K562 (cell line): ENCODE data around the gene KCNK7. TPM values are rescaled to one million over a fixed set of nuclear protein-coding genes. Genes with fewer than 3 reads are reported as not detected.

Source experiments
- ATAC-seq: fragments of 200-7000 bp; cut with Tn5 transposase; 3 replicates; pipeline ENCODE4 v1.9.1; 2020; ENCODE audit warnings: moderate library complexity
- BruUV-seq: library from RNA; stranded (reverse); fragments of 400-500 nt; replicated peaks from 2 replicates; lab custom pipeline; 2021; lab: Mats Ljungman, UMichigan
- CTCF ChIA-PET: fragments of 300-600 bp; formaldehyde crosslinking; extraction: SDS; loops from one replicate; lab custom pipeline; 2021; ENCODE audit warnings: low intra/inter-chr PET ratio; lab: Yijun Ruan, JAX
- POLR2A ChIA-PET: fragments of 300-600, 350-650 bp; sonication (Branson Sonifier 250); formaldehyde crosslinking; extraction: SDS; loops from one replicate; lab custom pipeline; 2021; ENCODE audit warnings: antibody characterized with exemption, inconsistent platforms; lab: Yijun Ruan, JAX
- DNase-seq, 4 experiments: peaks; one replicate each; pipeline versions ENCODE4 v3.0.0 to v3.0.0-alpha.2; 2011 to 2018; ENCODE audit warnings: low spot score in 3 of 4, mixed read lengths in 3 of 4; ENCODE audit errors: extremely low read depth in 1 of 4
- FAIRE-seq: peaks from 2 replicates; lab custom pipeline; 2011; peaks lifted over from hg19 to GRCh38; lab: Jason Lieb, UNC
- H2AFZ ChIP-seq: 2 replicates; pipeline ENCODE4 v1.6.0; 2011; ENCODE audit warnings: low read depth, low read length, control low read depth, inconsistent platforms
- H3K27ac ChIP-seq: fragments of 200-600 bp; 3 replicates; pipeline ENCODE4 v1.8.0; 2011; ENCODE audit warnings: low read depth, mild to moderate bottlenecking, control low read depth, inconsistent platforms, low read length, moderate library complexity, mixed read lengths; ENCODE audit errors: extremely low read depth
- H3K27me3 ChIP-seq, 2 experiments: fragments of 300-600 bp in 1 of 2; 2 replicates in 1 of 2; 3 replicates in 1 of 2; pipeline versions ENCODE4 v1.6.0 to v1.8.0; 2011; ENCODE audit warnings: inconsistent platforms in 2 of 2, low read length in 2 of 2, mild to moderate bottlenecking in 1 of 2, mixed read lengths in 1 of 2, moderate library complexity in 1 of 2; ENCODE audit not compliant: control insufficient read depth in 2 of 2, insufficient read depth in 2 of 2
- H3K36me3 ChIP-seq: fragments of 300-600 bp; 3 replicates; pipeline ENCODE4 v1.8.0; 2011; ENCODE audit warnings: mild to moderate bottlenecking, low read length, inconsistent platforms; ENCODE audit not compliant: control insufficient read depth, insufficient read depth
- H3K4me1 ChIP-seq, 2 experiments: fragments of 200-600 bp in 1 of 2; replicated peaks in 1 of 2; 2 replicates in 1 of 2; 3 replicates in 1 of 2; pipeline versions ENCODE4 v1.5.1 to v1.8.0; 2011; ENCODE audit warnings: inconsistent platforms in 2 of 2, low read length in 2 of 2, mild to moderate bottlenecking in 1 of 2, mixed read lengths in 1 of 2, moderate library complexity in 1 of 2; ENCODE audit not compliant: control insufficient read depth in 2 of 2, insufficient read depth in 2 of 2
- H3K4me2 ChIP-seq: 2 replicates; pipeline ENCODE4 v1.6.1; 2011; ENCODE audit warnings: low read length, control low read depth, inconsistent platforms, mixed read lengths; ENCODE audit not compliant: insufficient read depth
- H3K4me3 ChIP-seq: fragments of 200-600 bp; sonication (generic), shearing (Covaris generic); 2 replicates; pipeline ENCODE4 v1.5.1; 2016; ENCODE audit warnings: control low read depth, inconsistent platforms
- H3K79me2 ChIP-seq: fragments of 200-600 bp; 3 replicates; pipeline ENCODE4 v1.8.0; 2011; ENCODE audit warnings: low read length, inconsistent platforms; ENCODE audit not compliant: control insufficient read depth, insufficient read depth
- H3K9ac ChIP-seq, 2 experiments: 2 replicates each; pipeline versions ENCODE4 v1.6.0 to v1.6.1; 2011; ENCODE audit warnings: low read depth in 2 of 2, low read length in 2 of 2, control low read depth in 1 of 2, inconsistent platforms in 1 of 2, mild to moderate bottlenecking in 1 of 2, mixed read lengths in 1 of 2; ENCODE audit not compliant: insufficient read depth in 1 of 2
- H3K9me1 ChIP-seq: one replicate; pipeline ENCODE4 v1.6.0; 2011; ENCODE audit warnings: inconsistent platforms, mild to moderate bottlenecking, low read length, moderate library complexity; ENCODE audit not compliant: control insufficient read depth, insufficient read depth
- H3K9me3 ChIP-seq: replicated peaks from 2 replicates; pipeline ENCODE4 v1.5.1; 2011; ENCODE audit warnings: low read depth, low read length, inconsistent platforms; ENCODE audit not compliant: control insufficient read depth, insufficient read depth
- H4K20me1 ChIP-seq: replicated peaks from 2 replicates; pipeline ENCODE4 v1.6.1; 2011; ENCODE audit warnings: low read length, inconsistent platforms, mixed read lengths; ENCODE audit not compliant: control insufficient read depth, insufficient read depth
- AFF1 ChIP-seq, 2 experiments: fragments of 450-650 bp; IDR thresholded peaks; 2 replicates each; pipeline ENCODE4 v1.6.1; 2018; ENCODE audit warnings: mild to moderate bottlenecking in 2 of 2, low read depth in 1 of 2; ENCODE audit not compliant: partially characterized antibody in 2 of 2
- CCNT2 ChIP-seq: IDR thresholded peaks from 2 replicates; pipeline ENCODE4 v1.6.1; 2011; ENCODE audit warnings: borderline replicate concordance, low read depth, mild to moderate bottlenecking, moderate library complexity, mixed read lengths, low read length; ENCODE audit not compliant: insufficient read length; ENCODE audit errors: extremely low read depth
- CHCHD3 ChIP-seq: fragments of 250-450 bp; sonication (Bioruptor Pico); IDR thresholded peaks from 2 replicates; pipeline ENCODE4 v2.1.2; 2022; ENCODE audit warnings: mild to moderate bottlenecking
- HEY1 ChIP-seq: fragments of 250-450 bp; sonication (Bioruptor Pico); IDR thresholded peaks from 2 replicates; pipeline ENCODE4 v1.5.0; 2020; ENCODE audit warnings: mild to moderate bottlenecking, moderate library complexity, borderline replicate concordance
- MAFK ChIP-seq: IDR thresholded peaks from 2 replicates; pipeline ENCODE4 v1.6.1; 2011; ENCODE audit warnings: low read length, improper control_type of control experiment
- MCM5 ChIP-seq: fragments of 450-650 bp; IDR thresholded peaks from 2 replicates; pipeline ENCODE4 v1.6.1; 2016; ENCODE audit warnings: low read depth
- MECOM ChIP-seq: fragments of 250-450 bp; sonication (Bioruptor Pico); IDR thresholded peaks from 2 replicates; pipeline ENCODE4 v1.8.0; 2022; ENCODE audit warnings: inconsistent platforms
- MYNN ChIP-seq, 2 experiments: sonication (generic); formaldehyde crosslinking in 1 of 2; IDR thresholded peaks; 2 replicates each; pipeline versions ENCODE4 v1.5.0 to v1.6.1; 2016 to 2020; ENCODE audit warnings: antibody characterized with exemption in 1 of 2, missing genetic modification reagents in 1 of 2
- NFXL1 ChIP-seq: fragments of 450-650 bp; formaldehyde crosslinking; IDR thresholded peaks from 2 replicates; pipeline ENCODE4 v1.4.0; 2021; ENCODE audit warnings: mild to moderate bottlenecking
- PRPF4 ChIP-seq: fragments of 200-400 bp; formaldehyde crosslinking; IDR thresholded peaks from one replicate; pipeline ENCODE4 v1.6.1; 2017; ENCODE audit warnings: low read length, low read depth, mild to moderate bottlenecking; ENCODE audit not compliant: insufficient read depth, poor library complexity, severe bottlenecking
- TAF15 ChIP-seq: fragments of 200-400 bp; formaldehyde crosslinking; IDR thresholded peaks from 2 replicates; pipeline ENCODE4 v1.6.1; 2017; ENCODE audit warnings: mild to moderate bottlenecking, low read depth, low read length, moderate library complexity
- ZC3H4 ChIP-seq: sonication (generic); formaldehyde crosslinking; IDR thresholded peaks from 2 replicates; pipeline ENCODE4 v1.9.0; 2021; ENCODE audit warnings: missing genetic modification reagents, borderline replicate concordance
- ZFP1 ChIP-seq: fragments of 450-650 bp; formaldehyde crosslinking; IDR thresholded peaks from 2 replicates; pipeline ENCODE4 v1.4.0; 2020; ENCODE audit warnings: mild to moderate bottlenecking, mixed read lengths
- ZNF224 ChIP-seq: sonication (generic); formaldehyde crosslinking; IDR thresholded peaks from 2 replicates; pipeline ENCODE4 v1.8.0; 2022; ENCODE audit warnings: mild to moderate bottlenecking, missing genetic modification reagents
- ZNF76 ChIP-seq: fragments of 250-450 bp; sonication (Bioruptor Pico); IDR thresholded peaks from 2 replicates; pipeline ENCODE4 v1.4.0; 2020; ENCODE audit warnings: mild to moderate bottlenecking, moderate library complexity, borderline replicate concordance
- WGBS: fragments of 100-300 bp; shearing (Covaris generic); methylation state at CpG from one replicate; pipeline ENCODE4 v1.1.6; 2016; ENCODE audit warnings: low coverage, mixed read lengths; ENCODE audit not compliant: insufficient coverage; ENCODE audit errors: missing lambda C conversion rate; 5-methylcytosine and 5-hydroxymethylcytosine counted together
- in situ Hi-C: fragments of 300-500 bp; cut with MboI; formaldehyde crosslinking; loops from 4 replicates; pipeline ENCODE4 v1.15.0; 2018; ENCODE audit warnings: inconsistent platforms, mixed read lengths
- intact Hi-C: fragments of 100-400 bp; cut with micrococcal nuclease; formaldehyde crosslinking; loops from 2 replicates; pipeline ENCODE4 v1.14.2; 2022
- polyA plus RNA-seq, 8 experiments: library from polyadenylated mRNA; depleted of rRNA in 4 of 8; stranded (reverse) in 5 of 8; unstranded in 3 of 8; fragments of >200 nt; fragmentation: Nextera tagmentation in 2 of 8; fragmentation: Illumina TruSeq in 1 of 8; extraction: Ambion mirVana in 2 of 8; extraction: Trizol in 1 of 8; gene quantifications; 2 replicates each; pipeline versions ENCODE4 v1.2.1 to v1.2.3, GENCODE V29; 2011 to 2014; ENCODE audit warnings: inconsistent platforms in 1 of 8, missing spikeins in 1 of 8
- total RNA-seq, 7 experiments: library from RNA; depleted of rRNA in 6 of 7; stranded (reverse); fragments of >200 nt in 6 of 7; fragmentation: Illumina TruSeq in 2 of 7; extraction: Trizol in 2 of 7; gene quantifications; 2 replicates each; pipeline versions ENCODE4 v1.2.1 to v1.2.3, GENCODE V29; 2011 to 2021; ENCODE audit warnings: low replicate concordance in 1 of 7
- TF ChIP-seq, protein P1 (sequence below): sonication (generic); formaldehyde crosslinking; IDR thresholded peaks from 2 replicates; pipeline ENCODE4 v1.8.1; 2023; ENCODE audit warnings: mild to moderate bottlenecking, missing genetic modification reagents
- TF ChIP-seq, protein P2 (sequence below): fragments of 450-650 bp; formaldehyde crosslinking; IDR thresholded peaks from 2 replicates; pipeline ENCODE4 v1.4.0; 2020; ENCODE audit warnings: mild to moderate bottlenecking

Gene KCNK7
- total and polyA plus RNA-seq, 9 of the 15 experiments (the other 6 are each of a cell fraction or from before 2014, with no cell fraction given), result 0.07 to 0.40 TPM; not detected in 7

DNA sequence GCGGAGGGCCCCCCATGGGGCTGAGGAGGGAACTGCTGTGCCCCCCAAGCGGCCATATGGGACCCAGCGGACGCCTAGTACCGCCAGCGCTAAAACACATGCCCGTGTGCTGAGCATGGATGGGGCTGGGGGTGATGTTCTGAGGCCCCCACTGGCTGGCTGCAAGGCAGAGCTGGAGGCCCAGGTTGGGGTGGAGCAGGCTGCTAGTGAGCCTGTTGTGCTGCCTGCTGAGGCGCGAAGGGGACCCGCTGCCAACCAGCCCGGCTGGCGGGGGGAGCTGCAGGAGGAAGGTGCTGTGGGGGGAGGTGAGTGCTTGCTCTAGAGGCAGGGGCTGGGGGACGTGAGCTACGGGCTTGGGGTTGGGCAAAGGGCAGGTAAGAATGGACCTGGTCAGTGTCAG is 23.2 kb upstream of the KCNK7 start:
- WGBS, result 92% methylated on average over 14 of the region's 14 CpGs
- no peak overlapping the region for H3K4me2 ChIP-seq
- in situ Hi-C loops, result no loop called here

More for the DNA sequence above, 23.2 kb upstream of the KCNK7 start:
- H3K27me3 ChIP-seq, result no peaks in the 10 kb centered on the region
- ATAC-seq (no peak), DNase-seq (no peak), FAIRE-seq (no peak)
- peaks cover 65% of the 10 kb centered on the region; the same call in 2 of the 3 replicates for H3K36me3 ChIP-seq
- intact Hi-C loops, result no loop called here
- H3K4me1 ChIP-seq, result peaks cover 6 to 49% of the 10 kb centered on the region in 2 experiments; a peak in 3 of 5 replicates
- TF ChIP-seq CHCHD3 (CRISPR knock-in tag), result no peak
- no peak for TF ChIP-seq PRPF4
- no peak for TF ChIP-seq MYNN (IDR thresholded peaks at IDR 0.05)
- no peak for TF ChIP-seq MYNN (CRISPR knock-in tag; IDR thresholded peaks at IDR 0.05)
- TF ChIP-seq ZNF76, result no peak
- no peak for TF ChIP-seq AFF1 (IDR thresholded peaks at IDR 0.05; ENCODE audit: low read depth in 1 of 2, partially characterized antibody in 2 of 2)
- TF ChIP-seq NFXL1 (CRISPR knock-in tag), result no peak
- no peak for TF ChIP-seq ZC3H4
- TF ChIP-seq MAFK, result no peak
- TF ChIP-seq, protein P1, sequence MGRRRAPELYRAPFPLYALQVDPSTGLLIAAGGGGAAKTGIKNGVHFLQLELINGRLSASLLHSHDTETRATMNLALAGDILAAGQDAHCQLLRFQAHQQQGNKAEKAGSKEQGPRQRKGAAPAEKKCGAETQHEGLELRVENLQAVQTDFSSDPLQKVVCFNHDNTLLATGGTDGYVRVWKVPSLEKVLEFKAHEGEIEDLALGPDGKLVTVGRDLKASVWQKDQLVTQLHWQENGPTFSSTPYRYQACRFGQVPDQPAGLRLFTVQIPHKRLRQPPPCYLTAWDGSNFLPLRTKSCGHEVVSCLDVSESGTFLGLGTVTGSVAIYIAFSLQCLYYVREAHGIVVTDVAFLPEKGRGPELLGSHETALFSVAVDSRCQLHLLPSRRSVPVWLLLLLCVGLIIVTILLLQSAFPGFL (CRISPR knock-in tag), result no peak
- TF ChIP-seq HEY1, result no peak
- TF ChIP-seq MECOM (CRISPR knock-in tag), result no peak
- no peak for TF ChIP-seq ZFP1
- TF ChIP-seq, protein P2, sequence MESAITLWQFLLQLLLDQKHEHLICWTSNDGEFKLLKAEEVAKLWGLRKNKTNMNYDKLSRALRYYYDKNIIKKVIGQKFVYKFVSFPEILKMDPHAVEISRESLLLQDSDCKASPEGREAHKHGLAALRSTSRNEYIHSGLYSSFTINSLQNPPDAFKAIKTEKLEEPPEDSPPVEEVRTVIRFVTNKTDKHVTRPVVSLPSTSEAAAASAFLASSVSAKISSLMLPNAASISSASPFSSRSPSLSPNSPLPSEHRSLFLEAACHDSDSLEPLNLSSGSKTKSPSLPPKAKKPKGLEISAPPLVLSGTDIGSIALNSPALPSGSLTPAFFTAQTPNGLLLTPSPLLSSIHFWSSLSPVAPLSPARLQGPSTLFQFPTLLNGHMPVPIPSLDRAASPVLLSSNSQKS (CRISPR knock-in tag), result no peak
- no peak for TF ChIP-seq TAF15
- no peak for TF ChIP-seq CCNT2
- no peak for TF ChIP-seq MCM5
- no peak for TF ChIP-seq ZNF224
- no peak overlapping the region for H3K4me3 ChIP-seq
- ChIA-PET CTCF (no interaction called here), POLR2A (interaction anchor here (0.6 to 0.9 kb wide), 3 partner anchors 12 to 59 kb away, joined by 3 to 4 read pairs (median 3); no protein-coding TSS in a partner anchor)
- no peak overlapping the region for H3K27ac ChIP-seq
- H3K79me2 ChIP-seq, result peaks cover 37% of the 10 kb centered on the region
- BruUV-seq, result no TSS peak
- H3K9me1 ChIP-seq, result no peaks in the 10 kb centered on the region
- no peaks in the 10 kb centered on the region; the same call in 1 of the 2 replicates for H4K20me1 ChIP-seq
- no peak overlapping the region for H2AFZ ChIP-seq
- H3K9me3 ChIP-seq, result no peaks in the 10 kb centered on the region
- H3K9ac ChIP-seq, result no peak overlapping the region
